Lower leg skin (tissue), 4 donors: Measurements from ENCODE around the gene STRIP1. TPM values are rescaled to one million over a fixed set of nuclear protein-coding genes. Genes with fewer than 3 reads are reported as not detected.

Experiments
- DNase-seq, 2 donors: peaks; one replicate each; pipeline ENCODE4 v3.0.0-alpha.2; 2019; ENCODE audit warnings: low spot score in 2 of 2
- H3K4me3 ChIP-seq: fragments of 200-600 bp; sonication (generic); 2 replicates; pipeline ENCODE4 v1.5.1; 2017; ENCODE audit warnings: mild to moderate bottlenecking, low read depth; ENCODE audit not compliant: poor library complexity, severe bottlenecking
- CTCF ChIP-seq, 3 donors: fragments of 450-650 bp; IDR thresholded peaks; one replicate each; pipeline ENCODE4 v1.5.1; 2016; ENCODE audit warnings: antibody characterized with exemption in 3 of 3, mild to moderate bottlenecking in 3 of 3, moderate library complexity in 2 of 3
- POLR2A ChIP-seq, 2 donors: fragments of 450-650 bp; IDR thresholded peaks; one replicate each; pipeline ENCODE4 v1.6.1; 2016 to 2017; ENCODE audit warnings: antibody characterized with exemption in 2 of 2, mild to moderate bottlenecking in 1 of 2, moderate library complexity in 1 of 2
- WGBS, 2 donors: methylation state at CpG; one replicate each; pipeline ENCODE4 v1.1.5; 2018; 5-methylcytosine and 5-hydroxymethylcytosine counted together
- intact Hi-C: fragments of 100-400 bp; cut with DNase I; formaldehyde crosslinking; loops from one replicate; pipeline ENCODE4 v1.15.0; 2023; ENCODE audit warnings: low total_unique reads
- total RNA-seq, 4 donors: library from RNA; depleted of rRNA; stranded (reverse); fragments of >200 nt; gene quantifications; one replicate each; pipeline ENCODE4 v1.1.0, GENCODE V29; 2016

STRIP1 gene
- total RNA-seq, 4 donors from 2014 or later, result 45.0 to 64.1 (median 50.9) TPM

GRCh38 chr1:109989506-109990301 lies 44.7 kb upstream of the STRIP1 start:
- WGBS, 2 donors, result 48 to 61% methylated on average over 9 of the region's 9 CpGs
- no peak for TF ChIP-seq CTCF (IDR thresholded peaks at IDR 0.05)
- no peak for TF ChIP-seq POLR2A (IDR thresholded peaks at IDR 0.05)
- no peak overlapping the region for H3K4me3 ChIP-seq
- intact Hi-C loops, result loop anchor here (10.0 kb wide), 2 partner anchors 355 to 445 kb away; partner anchors contain the start of gene GNAI3
- DNase-seq, result no peak

GRCh38 chr1:109990302-109990653 lies 44.1 kb upstream of the STRIP1 start:
- intact Hi-C loops, result no loop called here
- no peak for TF ChIP-seq POLR2A (IDR thresholded peaks at IDR 0.05)
- TF ChIP-seq CTCF (IDR thresholded peaks at IDR 0.05), result no peak
- no peak for DNase-seq
- 67 to 81% methylated on average over 2 of the region's 2 CpGs for WGBS, 2 donors
- no peak overlapping the region for H3K4me3 ChIP-seq

GRCh38 chr1:109991400-109991925 lies 43.0 kb upstream of the STRIP1 start:
- no peak for DNase-seq
- H3K4me3 ChIP-seq, result no peak overlapping the region
- 74 to 81% methylated on average over 5 of the region's 5 CpGs for WGBS, 2 donors
- intact Hi-C loops, result no loop called here
- TF ChIP-seq POLR2A (IDR thresholded peaks at IDR 0.05) (no peak), CTCF (IDR thresholded peaks at IDR 0.05) (no peak)

GRCh38 chr1:109993885-109994284 lies 40.5 kb upstream of the STRIP1 start:
- no peak overlapping the region for H3K4me3 ChIP-seq
- intact Hi-C loops, result no loop called here
- TF ChIP-seq POLR2A (IDR thresholded peaks at IDR 0.05), result no peak
- TF ChIP-seq CTCF (IDR thresholded peaks at IDR 0.05), result no peak
- 46 to 54% methylated on average over 3 of the region's 3 CpGs for WGBS, 2 donors
- DNase-seq, result no peak

- no peak for DNase-seq
- WGBS, 2 donors, result 55 to 86% methylated on average over 1 of the region's 1 CpG
- intact Hi-C loops, result no loop called here
- TF ChIP-seq CTCF (IDR thresholded peaks at IDR 0.05), result no peak
- TF ChIP-seq POLR2A (IDR thresholded peaks at IDR 0.05), result no peak
- H3K4me3 ChIP-seq, result no peak overlapping the region
Observed at GRCh38 chr1:109994654-109995053, 39.8 kb upstream of the STRIP1 start.
